OCI-M2 (cell line): ENCODE data around the gene LSM7.

Experiments
- DNase-seq: peaks from one replicate; lab custom pipeline; 2025; ENCODE audit not compliant: unreplicated experiment; lab: John Stamatoyannopoulos, UW

The LSM7 gene

GRCh38 chr19:2328401-2329148, at the start of gene LSM7, which contains the start of gene SPPL2B:
TSS of gene LSM7 (minus strand) at chr19:2328586. CDS start at chr19:2328566, 20 bp downstream.
TSS of gene SPPL2B (plus strand) at chr19:2328684. CDS start at chr19:2328710, 26 bp downstream.
- no peak for DNase-seq

DNA sequence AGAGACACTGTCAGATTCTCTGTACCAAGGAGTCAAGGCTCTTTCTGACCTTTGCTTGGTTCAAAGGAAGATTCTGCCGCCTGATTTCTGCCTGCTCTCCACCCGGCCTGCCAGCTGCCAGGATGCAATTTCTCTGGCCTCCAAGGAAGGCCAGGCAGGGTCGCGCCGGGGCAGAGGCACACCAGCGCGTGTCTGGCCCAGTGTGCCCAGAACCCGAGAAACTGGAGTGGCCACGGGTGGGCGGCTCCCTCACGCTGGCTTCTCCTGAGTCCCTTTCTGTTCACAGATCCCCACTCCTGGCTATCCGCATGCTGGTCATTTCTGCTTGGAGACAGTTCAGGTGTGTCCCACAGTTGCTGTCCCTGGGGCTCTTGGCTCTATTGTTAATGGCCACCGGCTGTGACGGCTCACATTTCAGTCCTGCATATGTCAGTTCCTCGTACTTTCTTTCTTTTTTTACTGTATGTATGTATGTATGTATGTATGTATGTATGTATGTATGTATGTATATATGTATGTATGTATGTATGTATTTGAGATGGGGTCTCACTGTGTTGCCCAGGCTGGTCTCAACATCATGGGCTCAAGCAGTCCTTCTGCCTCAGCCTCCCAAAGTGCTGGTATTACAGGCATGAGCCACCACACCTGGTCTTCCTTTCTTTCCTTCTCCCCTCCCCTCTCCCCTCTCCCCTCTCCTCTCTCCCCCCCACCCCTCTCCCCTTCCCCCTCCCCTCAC, 48.6 kb upstream of the LSM7 start:
- DNase-seq = no peak

DNA sequence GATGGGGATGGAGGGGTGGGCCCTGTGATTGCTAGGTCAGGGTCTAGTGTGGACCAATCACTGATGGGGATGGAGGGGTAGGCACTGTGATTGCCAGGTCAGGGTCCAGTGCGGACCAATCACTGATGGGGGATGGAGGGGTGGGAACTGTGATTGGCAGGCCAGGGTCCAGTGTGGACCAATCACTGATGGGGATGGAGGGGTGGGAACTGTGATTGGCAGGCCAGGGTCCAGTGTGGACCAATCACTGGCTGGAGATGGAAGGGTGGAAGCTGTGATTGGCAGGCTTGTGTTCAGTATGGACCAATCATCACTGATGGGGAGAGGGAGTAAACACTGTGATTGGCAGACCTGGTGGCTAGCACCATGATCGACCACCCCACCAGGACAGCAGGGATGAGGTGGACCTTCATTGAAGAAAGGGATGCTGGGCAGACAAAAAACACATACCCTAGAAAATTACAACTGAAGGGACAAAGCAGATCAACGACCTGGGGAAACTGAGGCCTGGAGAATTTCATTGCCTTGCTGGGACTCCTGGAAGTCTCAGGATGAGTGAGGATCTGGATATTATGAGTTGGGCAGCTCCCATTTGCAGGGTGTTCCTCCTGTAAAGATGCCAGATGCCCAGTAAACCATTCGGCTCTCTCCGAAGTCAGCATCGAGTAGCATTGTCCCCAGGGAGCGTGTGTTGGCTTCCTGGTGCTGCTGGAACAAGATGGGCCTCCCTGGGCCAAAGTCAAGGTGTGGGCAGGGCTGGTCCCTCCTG, 47.2 kb upstream of the LSM7 start:
- DNase-seq = no peak

GRCh38 chr19:2374808-2375207, 46.4 kb upstream of the LSM7 start:
- no peak for DNase-seq

DNA sequence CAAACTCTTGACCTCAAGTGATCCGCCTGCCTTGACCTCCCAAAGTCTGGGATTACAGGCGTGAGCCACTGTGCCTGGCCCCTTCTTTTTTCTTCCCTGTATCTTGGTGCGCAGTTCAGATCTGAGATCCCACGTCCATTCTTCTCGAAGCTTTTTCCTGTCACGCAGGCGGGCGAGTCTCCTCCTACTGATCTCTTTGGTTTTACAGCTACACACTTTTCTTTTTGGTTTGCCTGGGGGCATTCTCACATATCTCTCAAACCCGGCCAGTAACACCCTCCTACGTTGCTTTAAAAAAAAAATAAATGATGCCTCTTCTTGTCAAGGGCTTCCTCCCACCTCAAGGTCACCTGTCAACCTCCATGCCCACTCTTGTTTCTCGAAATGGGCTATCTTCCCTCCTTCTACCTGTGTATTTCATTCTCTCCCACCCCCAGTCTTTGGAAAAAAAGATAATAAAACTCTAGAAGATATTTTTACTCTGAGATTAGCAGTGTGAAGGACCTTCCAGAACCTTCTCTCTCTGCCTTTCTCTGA, 43.8 kb upstream of the LSM7 start:
- DNase-seq = no peak

DNA sequence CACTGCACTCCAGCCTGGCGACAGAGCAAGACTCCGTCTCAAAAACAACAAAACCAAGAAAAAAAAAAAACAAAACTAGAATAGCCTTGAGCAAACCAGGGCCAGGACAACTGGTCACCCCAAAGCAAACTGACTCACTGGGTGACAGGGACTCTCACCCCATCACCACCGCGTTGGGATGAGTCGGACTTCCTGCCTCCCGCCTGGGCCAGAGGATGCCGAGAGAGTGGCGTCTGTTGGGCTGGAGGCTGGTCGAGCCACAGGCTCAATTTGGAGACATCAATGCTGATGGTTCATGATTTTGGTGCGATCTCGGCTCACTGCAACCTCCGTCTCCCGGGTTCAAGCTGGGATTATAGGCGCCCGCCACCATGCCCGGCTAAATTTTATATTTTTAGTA, 43.3 kb upstream of the LSM7 start:
- no peak for DNase-seq

DNA sequence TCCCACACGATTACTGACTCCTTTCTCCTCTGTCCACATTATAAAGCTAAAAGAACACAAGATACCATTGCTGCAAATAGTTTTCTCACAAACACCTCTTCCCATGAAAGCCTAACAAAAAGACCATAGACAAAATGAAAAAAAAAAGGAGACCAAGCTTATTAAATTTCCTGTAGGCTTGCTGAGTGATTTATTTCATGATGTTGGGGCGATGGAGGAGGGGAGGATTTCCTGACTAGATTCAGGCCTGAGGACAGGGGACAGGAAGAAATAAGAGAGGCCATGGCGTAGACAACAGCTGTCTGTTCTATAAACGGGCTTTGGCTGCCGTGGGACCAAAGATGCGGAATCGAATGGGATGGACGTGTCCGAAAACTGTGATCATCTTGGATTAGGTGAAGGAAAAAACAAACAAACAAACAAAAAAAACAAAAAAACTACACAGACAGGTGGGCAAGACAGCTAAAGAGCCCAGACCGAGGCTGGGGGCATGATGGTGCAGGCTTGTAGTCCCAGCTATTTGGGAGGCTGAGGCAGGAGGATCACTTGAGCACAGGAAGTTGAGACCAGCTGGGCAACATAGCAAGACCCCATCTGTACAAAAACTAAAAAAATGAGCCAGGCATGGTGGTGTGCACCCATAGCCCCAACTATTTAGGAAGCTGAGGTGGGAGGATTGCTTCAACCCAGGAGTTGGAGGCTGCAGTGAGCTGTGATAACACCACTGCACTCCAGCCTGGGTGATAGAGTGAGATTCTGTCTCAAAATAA, 37.0 kb upstream of the LSM7 start:
- DNase-seq = no peak

DNA sequence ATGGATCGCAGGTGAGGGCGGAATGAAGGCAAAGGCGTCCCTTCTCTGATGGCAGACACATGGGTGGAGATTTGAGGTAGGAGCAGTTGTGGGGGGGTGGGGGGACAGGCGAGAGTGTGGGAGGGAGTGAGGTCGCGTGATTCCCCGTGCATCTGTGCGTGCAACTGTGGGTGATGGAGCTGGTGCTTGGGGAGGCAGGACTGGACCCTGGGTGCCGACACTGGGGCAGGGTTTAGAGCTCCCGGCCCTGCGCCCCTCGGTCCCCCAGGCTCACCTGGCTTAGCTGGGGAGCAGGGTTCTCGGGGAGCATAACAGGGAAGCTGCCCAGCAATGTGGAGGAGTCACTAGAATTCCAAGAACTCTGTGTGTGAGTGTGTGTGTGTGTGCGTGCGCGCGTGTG, 35.0 kb upstream of the LSM7 start:
- no peak for DNase-seq

DNA sequence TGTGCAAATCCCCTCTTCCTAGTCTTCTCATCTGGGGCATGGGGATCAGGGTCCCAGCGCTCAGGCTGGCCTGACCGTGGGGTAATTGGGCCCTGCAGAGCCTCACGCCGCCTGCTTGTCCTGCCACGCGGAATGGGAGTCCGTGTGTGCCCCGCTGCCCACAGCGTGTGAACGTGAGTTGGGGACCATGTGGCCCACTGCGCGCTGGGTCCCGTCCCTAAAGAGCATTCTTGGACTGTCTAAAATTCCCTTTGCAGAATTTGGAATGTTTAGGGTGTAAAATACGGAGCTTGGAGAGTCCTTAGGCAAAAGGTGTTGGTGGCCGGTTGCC, 34.5 kb upstream of the LSM7 start:
- DNase-seq = no peak

- DNase-seq = no peak
These were observed 33.9 kb upstream of the LSM7 start for GRCh38 chr19:2362046-2362969.

DNA sequence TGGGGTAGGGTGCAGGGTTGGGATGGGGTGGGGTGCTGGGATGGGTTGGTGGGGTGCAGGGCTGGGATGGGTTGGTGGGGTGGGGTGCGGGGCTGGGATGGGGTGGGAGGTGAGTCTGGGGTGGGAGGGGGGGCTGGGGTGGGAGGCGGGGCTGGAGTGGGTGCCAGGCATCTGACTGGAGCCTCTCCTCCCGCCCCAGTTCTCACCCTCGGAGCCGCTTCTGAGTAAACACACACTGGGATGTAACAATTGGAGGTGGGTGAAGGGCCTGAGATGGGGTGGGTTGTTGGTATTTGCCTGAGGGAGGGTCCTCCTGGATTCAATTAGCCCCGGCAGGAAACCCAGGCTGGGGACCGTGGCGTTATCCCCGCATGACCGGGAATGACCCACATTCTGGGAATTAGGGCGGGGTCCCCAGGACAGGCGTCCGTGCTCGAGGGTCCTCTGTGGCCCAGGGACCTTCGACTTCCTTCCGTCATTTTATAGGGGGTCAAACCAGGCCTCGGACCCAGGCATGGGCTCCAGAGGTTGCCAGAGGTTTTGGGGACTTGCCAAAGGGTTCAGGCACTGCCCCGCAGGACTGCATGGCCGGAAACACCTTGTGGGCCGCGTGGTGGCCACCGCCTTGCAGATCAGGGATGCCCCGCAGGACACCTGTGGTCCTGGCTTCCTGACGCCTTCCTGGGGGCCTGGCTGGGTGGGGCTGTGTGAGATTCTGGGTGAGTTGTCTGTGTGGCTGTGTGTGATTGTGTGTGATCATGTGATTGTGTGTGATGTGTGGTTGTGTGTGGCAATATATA, 33.1 kb upstream of the LSM7 start:
- no peak for DNase-seq

- DNase-seq = no peak
These were observed 32.4 kb upstream of the LSM7 start for GRCh38 chr19:2360833-2361232.

GRCh38 chr19:2359992-2360685, 31.8 kb upstream of the LSM7 start, which contains the start of gene TMPRSS9:
TSS of gene TMPRSS9 (plus strand) at chr19:2360265. CDS start at chr19:2389786, 29,521 bp downstream.
- no peak for DNase-seq

DNA sequence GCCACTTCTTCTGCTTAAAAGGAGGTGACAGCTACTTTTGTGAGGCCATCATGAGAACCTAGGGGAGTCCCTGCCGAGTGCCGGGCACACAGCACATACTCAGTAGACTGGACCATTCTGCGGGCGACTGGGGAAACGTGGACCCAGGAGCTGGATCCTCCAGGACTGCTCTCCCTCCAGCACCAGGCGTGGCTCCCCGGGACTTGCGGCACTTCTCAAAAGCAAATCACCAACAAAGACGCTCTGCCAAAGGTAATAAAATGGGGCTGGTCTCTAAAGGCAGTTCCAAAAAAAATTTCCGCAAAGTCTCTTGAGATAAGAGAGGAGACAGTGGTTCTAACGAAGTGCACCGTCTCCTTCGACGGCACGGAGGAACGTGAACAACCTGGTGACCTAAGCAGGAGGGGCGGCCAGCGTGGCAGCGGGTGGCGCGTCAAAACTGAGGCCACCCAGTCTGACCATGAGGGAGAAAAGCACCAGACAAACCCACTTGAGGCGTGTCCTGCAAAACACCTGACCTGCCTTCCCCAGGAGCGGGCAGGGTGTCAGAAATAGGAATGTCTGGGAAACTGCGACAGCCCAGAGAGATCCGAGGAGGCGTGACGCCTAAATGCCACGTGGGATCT, 30.3 kb upstream of the LSM7 start:
- DNase-seq = no peak

DNA sequence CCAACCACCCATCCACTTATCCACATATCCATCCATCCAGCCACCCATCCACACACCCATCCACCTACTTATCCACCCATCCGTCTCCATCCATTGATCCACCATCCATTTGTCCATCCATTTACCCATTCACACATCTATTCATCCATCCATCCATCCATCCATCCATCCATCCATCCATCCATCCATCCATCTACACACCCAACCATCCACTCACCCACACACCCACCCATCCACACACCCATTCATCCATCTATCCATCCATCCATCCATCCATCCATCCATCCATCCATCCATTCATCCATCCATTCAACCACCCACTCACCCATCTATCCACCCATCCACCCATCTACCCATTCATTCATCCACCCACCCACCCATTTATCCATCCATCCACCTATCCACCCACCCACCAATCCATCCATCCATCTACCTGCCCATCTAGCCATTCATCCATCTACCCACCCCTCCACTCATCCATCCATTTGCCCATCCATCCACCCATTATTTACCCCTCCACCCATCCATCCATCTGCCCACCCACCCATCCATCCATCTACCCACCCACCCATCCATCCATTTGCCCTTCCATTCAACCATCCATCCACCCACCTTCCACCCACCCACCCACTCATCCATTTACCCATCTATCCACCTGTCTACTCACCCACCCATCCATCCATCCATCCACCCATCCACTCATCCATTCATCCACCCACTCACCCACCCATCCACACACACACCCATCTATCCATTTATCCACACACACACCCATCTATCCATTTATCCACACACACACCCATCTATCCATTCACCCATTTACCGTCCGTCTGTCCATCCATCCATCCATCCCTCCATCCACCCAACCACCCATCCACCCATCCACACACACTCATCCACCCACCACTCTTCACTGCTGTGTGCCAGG, 29.2 kb upstream of the LSM7 start:
- DNase-seq = no peak

DNA sequence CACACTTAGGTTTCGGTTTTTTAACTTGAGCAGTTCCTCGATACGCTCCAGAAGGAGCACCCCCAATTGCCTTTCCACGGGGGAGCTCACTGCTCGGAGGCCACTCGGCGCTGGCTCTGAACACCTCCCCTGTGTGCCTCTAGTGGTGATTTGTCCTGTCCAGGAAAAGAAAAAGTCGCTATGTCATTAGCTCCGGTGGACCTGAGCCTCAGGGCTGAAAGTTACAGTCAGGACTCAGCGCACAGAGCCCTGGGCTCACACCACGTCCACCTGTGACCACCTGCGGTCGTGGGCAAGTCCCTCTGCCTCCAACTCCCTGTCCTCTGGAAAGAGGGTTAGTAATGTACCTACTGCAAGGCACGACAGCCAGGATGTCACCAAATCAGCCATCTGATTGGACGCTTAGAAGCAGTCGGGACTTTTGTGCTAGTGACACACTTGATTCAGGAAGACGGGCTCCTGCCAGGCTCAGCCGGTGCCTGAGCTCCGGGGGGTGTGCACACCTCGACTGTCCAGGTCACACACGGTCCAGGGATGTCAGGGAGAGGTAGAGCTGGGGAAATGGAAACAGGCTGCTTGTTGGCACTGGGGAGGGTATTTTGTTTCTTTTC, 27.8 kb upstream of the LSM7 start:
- no peak for DNase-seq
